Osteocyte (in vitro differentiated cells): ENCODE results near the gene CAND2. TPM values are rescaled to one million over a fixed set of nuclear protein-coding genes. Genes with fewer than 3 reads are reported as not detected.
A peak's percentile ranks its signal among the peaks of the same experiment; 100 is the strongest.
"Not testable (repeated sequence)": the region's sequence is repeated elsewhere in the genome, so short reads cannot be mapped to it uniquely, and the experiment has no call there.

Source experiments
- DNase-seq: peaks from one replicate; pipeline ENCODE4 v3.0.0; 2021; ENCODE audit warnings: mixed read lengths; ENCODE audit not compliant: unreplicated experiment; ENCODE audit errors: extremely low spot score
- H3K27ac Mint-ChIP-seq: one replicate; pipeline ENCODE4 v1.8.0; 2021; ENCODE audit warnings: mild to moderate bottlenecking, mixed read lengths; ENCODE audit not compliant: unreplicated experiment
- H3K27me3 Mint-ChIP-seq: one replicate; pipeline ENCODE4 v1.8.0; 2021; ENCODE audit warnings: mixed read lengths; ENCODE audit not compliant: unreplicated experiment
- H3K36me3 Mint-ChIP-seq: one replicate; pipeline ENCODE4 v1.8.0; 2021; ENCODE audit warnings: mixed read lengths; ENCODE audit not compliant: unreplicated experiment
- H3K4me1 Mint-ChIP-seq: one replicate; pipeline ENCODE4 v1.8.0; 2021; ENCODE audit warnings: mixed read lengths; ENCODE audit not compliant: unreplicated experiment
- H3K4me3 Mint-ChIP-seq: one replicate; pipeline ENCODE4 v1.8.0; 2021; ENCODE audit warnings: mild to moderate bottlenecking, moderate library complexity, mixed read lengths; ENCODE audit not compliant: unreplicated experiment
- H3K9me3 Mint-ChIP-seq: one replicate; pipeline ENCODE4 v1.8.0; 2021; ENCODE audit warnings: mixed read lengths; ENCODE audit not compliant: unreplicated experiment
- total RNA-seq: library from RNA; stranded (reverse); gene quantifications from 2 replicates; pipeline ENCODE4 v1.2.1, GENCODE V29; 2021
- TF ChIP-seq, protein P1 (sequence below): fragments of 200-600 bp; sonication (generic); IDR thresholded peaks from 2 replicates; pipeline ENCODE4 v1.5.0; 2021; ENCODE audit warnings: antibody characterized with exemption, mild to moderate bottlenecking, moderate library complexity

The CAND2 gene
- total RNA-seq, 1 donor from 2014 or later = 10.4 TPM

DNA sequence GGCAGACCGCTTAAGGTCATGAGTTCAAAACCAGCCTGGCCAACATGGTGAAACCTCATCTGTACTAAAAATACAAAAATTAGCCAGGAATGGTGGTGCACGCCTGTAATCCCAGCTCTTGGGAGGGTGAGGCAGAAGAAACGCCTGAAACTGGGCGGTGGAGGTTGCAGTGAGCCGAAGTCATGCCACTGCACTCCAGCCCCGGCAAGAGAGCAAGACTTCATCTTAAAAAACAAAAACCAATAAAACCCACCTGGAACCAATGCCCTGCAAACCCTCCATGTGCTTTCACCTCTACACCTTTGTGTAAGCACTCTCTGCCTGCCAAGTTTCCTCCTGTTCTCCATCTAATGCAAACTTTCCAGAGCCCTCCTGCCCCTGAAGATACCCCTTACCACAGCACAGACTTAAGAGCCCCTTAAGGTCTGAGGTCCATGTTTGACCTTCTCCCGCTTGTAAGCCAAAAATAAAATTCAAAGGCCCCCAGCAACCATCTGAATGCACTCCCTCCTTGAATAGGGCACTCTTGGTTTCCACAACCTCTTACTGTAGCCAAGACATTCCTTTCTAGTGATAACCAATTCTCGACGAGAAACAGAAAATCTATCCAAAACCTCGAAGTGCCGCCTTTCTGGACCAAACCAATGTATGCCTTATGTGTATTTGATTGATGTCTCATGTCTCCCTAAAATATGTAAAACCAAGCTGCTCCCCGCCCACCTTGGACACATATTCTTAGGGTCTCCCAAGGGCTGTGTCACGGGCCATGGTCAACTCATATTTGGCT, 41.9 kb downstream of the CAND2 start:
- Mint-ChIP-seq H3K4me1 (peaks cover 41% of the 10 kb centered on the region), H3K27me3 (no peaks in the 10 kb centered on the region), H3K9me3 (no peaks in the 10 kb centered on the region), H3K36me3 (peaks cover 40% of the 10 kb centered on the region), H3K4me3 (peak overlapping the region; percentile 14), H3K27ac (peak overlapping the region; percentile 27)
- DNase-seq = no peak
- TF ChIP-seq, protein P1, sequence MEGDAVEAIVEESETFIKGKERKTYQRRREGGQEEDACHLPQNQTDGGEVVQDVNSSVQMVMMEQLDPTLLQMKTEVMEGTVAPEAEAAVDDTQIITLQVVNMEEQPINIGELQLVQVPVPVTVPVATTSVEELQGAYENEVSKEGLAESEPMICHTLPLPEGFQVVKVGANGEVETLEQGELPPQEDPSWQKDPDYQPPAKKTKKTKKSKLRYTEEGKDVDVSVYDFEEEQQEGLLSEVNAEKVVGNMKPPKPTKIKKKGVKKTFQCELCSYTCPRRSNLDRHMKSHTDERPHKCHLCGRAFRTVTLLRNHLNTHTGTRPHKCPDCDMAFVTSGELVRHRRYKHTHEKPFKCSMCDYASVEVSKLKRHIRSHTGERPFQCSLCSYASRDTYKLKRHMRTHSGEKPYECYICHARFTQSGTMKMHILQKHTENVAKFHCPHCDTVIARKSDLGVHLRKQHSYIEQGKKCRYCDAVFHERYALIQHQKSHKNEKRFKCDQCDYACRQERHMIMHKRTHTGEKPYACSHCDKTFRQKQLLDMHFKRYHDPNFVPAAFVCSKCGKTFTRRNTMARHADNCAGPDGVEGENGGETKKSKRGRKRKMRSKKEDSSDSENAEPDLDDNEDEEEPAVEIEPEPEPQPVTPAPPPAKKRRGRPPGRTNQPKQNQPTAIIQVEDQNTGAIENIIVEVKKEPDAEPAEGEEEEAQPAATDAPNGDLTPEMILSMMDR = no peak

DNA sequence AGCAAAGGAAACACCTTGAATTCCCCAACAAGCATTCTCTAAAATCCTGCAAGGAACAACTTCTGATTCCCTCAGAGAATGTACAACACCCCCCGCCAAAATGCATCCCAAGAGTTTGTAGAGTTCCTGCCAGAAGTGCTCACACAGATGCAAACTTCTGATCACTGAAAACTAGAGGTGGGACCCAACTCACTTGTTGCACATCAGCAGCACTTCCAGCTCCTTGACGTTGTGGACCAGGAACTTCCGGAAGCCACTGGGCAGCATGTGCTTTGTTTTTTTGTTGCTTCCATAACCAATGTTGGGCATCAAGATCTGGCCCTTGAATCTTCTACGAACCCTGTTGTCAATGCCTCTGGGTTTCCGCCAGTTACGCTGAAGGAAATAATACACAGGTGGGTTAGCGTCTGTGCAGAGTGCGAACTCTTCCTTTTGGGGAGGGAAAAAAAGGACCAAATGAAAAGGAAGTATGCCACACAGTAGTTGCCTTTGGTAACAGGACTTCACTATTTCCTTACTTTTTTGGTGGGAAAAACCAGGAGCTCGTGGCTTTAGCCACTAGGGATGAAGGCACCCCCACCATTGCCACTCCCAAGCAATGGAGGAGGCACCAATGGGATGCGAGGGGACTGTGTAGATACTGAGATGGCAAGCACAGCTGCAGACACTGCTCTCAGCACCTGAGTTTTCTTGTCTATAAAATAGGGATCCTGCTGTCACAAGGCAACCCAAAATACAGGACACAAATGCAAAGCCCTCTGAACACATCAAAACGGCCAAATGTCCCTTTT, 42.9 kb downstream of the CAND2 start:
- no peak for DNase-seq
- Mint-ChIP-seq H3K4me3 (peak overlapping the region; percentile 92), H3K27me3 (no peaks in the 10 kb centered on the region), H3K4me1 (peaks cover 41% of the 10 kb centered on the region), H3K9me3 (no peaks in the 10 kb centered on the region), H3K36me3 (peaks cover 36% of the 10 kb centered on the region), H3K27ac (peak overlapping the region; percentile 99)
- TF ChIP-seq, protein P1 = no peak

DNA sequence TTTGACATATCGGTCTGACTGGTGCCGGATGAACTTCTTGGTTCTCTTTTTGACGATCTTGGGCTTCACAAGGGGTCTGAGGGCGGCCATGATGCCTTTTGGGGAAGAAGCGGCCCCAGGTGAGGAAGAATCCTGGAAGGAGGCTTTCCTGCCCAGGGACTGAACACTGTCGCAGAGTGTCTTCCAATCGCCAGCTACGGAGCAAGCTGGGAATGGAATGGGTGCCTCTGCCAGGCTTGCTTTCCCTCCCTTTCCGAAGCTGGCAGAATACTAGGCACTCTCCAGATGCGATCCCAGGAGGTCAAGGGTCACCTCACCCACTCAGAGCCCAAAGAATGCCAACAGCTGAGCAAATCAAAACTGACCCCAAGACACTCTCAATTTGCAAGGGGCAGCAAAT, 43.7 kb downstream of the CAND2 start:
- peak overlapping the region; percentile 99 for H3K27ac Mint-ChIP-seq
- H3K9me3 Mint-ChIP-seq = not testable (repeated sequence)

DNA sequence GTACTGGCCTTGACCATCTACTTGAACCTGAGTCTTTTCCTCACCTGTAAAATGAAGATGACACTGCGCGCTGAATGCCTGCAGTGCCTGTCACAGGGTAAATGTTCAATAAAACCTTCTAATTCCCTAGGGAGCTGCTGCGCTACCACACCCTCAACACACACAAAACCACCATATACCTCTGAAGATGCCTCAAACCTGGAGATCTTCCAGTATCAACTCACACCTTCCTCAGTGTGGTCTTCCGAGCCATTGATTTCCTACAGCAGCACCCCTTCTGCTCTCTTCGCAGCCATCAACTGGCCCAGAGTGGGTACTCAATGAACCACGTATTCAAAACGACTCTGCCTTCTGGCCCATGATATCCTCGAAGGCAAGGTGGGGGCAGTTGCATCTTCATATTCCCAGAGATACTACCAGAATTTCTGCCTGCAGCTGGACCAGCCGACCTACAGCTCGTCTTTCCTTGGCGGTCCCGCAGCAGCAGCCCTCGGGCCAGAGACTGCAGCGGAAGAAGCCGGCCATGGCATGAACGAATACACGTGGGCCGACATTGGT, 44.2 kb downstream of the CAND2 start:
- Mint-ChIP-seq H3K9me3 (no peaks in the 10 kb centered on the region), H3K4me3 (peak overlapping the region; percentile 92), H3K27ac (peak overlapping the region; percentile 99), H3K4me1 (peaks cover 41% of the 10 kb centered on the region), H3K27me3 (no peaks in the 10 kb centered on the region), H3K36me3 (peaks cover 29% of the 10 kb centered on the region)
- no peak for DNase-seq
- TF ChIP-seq, protein P1 = no peak

More for the DNA sequence above, 43.7 kb downstream of the CAND2 start:
- peak overlapping the region; percentile 92 for H3K4me3 Mint-ChIP-seq
- not testable (repeated sequence) for DNase-seq, H3K27me3 Mint-ChIP-seq
- H3K36me3 Mint-ChIP-seq = peaks cover 32% of the 10 kb centered on the region
- H3K4me1 Mint-ChIP-seq = peaks cover 41% of the 10 kb centered on the region

DNA sequence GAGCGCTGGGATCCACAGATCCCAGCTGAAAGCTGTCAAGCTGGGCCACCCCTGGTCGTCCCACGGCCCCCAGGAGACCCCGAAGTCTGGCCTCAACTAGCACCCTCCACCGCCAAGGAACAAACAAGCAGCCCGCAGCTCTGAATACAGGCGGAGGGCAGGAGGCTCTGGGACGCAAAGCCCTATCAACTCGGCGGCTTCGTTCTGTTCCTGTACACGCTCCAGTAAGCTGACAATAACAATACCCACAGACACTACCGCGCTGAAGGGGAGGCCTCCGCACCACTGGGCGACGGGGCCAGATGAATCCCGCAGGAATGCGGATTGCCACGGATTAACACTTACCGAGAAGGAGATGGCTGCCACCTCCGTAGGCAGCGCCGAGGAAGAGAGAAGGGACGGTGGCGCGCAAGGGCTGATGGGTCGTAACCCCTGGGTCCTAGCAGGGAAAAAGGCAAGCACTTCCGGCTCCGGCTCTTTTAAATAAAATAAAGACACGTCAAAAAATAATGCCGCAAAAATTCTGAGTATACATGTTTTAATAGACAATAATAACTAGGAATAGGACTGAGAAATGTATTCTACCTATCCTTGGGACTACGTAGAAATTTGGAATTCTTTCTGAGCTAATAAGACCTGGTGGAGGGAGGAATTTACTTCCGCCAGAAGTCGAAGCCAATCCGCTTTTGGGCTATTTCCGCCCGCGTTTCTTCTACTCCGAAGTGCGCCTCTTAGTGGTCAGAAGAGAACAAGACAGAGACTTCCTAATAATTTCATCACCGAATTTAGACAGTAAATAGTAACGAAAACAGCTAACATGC, 44.9 kb downstream of the CAND2 start, which contains the start of gene RPL32:
Gene RPL32 (minus strand): TSS at position 417 of the 821 bp plus-strand sequence. CDS start 1,328 bp downstream, outside the sequence.
- Mint-ChIP-seq H3K27me3 (no peaks in the 10 kb centered on the region), H3K4me1 (peaks cover 42% of the 10 kb centered on the region), H3K4me3 (peak within 1 kb of the TSS; percentile 92), H3K9me3 (no peaks in the 10 kb centered on the region), H3K27ac (peak within 1 kb of the TSS; percentile 99), H3K36me3 (peaks cover 27% of the 10 kb centered on the region)
- peak; percentile 93 for DNase-seq
- TF ChIP-seq, protein P1 = peak; percentile 82
